Skeletal muscle tissue (tissue), 4 donors: Measurements from ENCODE around the gene CD160. TPM values are rescaled to one million over a fixed set of nuclear protein-coding genes. Genes with fewer than 3 reads are reported as not detected.
"Not testable (repeated sequence)": the region's sequence is repeated elsewhere in the genome, so short reads cannot be mapped to it uniquely, and the experiment has no call there.

Experiments used
- H3K27ac ChIP-seq: one replicate; pipeline ENCODE4 v1.7.0; 2013; ENCODE audit warnings: mild to moderate bottlenecking, low read depth, low read length, inconsistent platforms
- H3K27me3 ChIP-seq, 3 donors: one replicate each; pipeline ENCODE4 v1.7.0; 2013; ENCODE audit warnings: low read length in 3 of 3; ENCODE audit not compliant: control insufficient read depth in 3 of 3, insufficient read depth in 3 of 3
- H3K36me3 ChIP-seq, 3 donors: one replicate each; pipeline ENCODE4 v1.7.0; 2013; ENCODE audit warnings: low read length in 3 of 3; ENCODE audit not compliant: control insufficient read depth in 3 of 3, insufficient read depth in 3 of 3
- H3K4me1 ChIP-seq, 3 donors: one replicate each; pipeline ENCODE4 v1.7.0; 2013; ENCODE audit warnings: low read length in 3 of 3, mild to moderate bottlenecking in 3 of 3; ENCODE audit not compliant: control insufficient read depth in 3 of 3, insufficient read depth in 3 of 3
- H3K4me3 ChIP-seq, 3 donors: one replicate each; pipeline ENCODE4 v1.7.0; 2013; ENCODE audit warnings: low read length in 3 of 3
- H3K9ac ChIP-seq, 3 donors: one replicate each; pipeline ENCODE4 v1.7.0; 2013; ENCODE audit warnings: low read length in 3 of 3, mild to moderate bottlenecking in 3 of 3, moderate library complexity in 2 of 3, low read depth in 1 of 3
- H3K9me3 ChIP-seq, 3 donors: one replicate each; pipeline ENCODE4 v1.7.0; 2013; ENCODE audit warnings: low read length in 3 of 3; ENCODE audit not compliant: control insufficient read depth in 3 of 3
- total RNA-seq: library from RNA; depleted of rRNA; stranded (reverse); fragments of >200 nt; gene quantifications from one replicate; pipeline ENCODE4 v1.2.3, GENCODE V29; 2014
- donor health status: Osteomylitis.

CD160 gene
- total RNA-seq, 1 donor from 2014 or later, result under 0.01 TPM

DNA sequence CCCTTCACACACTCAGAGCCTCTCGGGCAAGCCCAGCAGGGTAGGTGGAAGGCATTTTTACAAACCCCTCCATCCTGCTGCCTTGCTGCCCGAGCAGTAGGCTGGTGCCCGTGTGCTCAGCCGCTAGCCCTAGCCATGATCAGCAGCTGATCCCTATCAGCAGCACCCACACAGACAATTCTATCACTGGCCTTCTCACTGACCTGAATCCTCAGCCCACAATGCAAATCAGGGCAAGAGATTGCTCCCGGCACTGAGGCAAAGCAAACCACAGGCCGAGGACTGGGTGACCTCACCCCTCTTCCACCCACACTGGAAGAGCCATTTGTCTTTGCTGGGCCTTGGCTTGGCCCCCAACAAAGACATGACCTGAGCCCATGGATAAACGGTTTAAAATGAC is 11.2 kb upstream of the CD160 start:
- Histone ChIP-seq H3K27ac (no peak overlapping the region), H3K27me3 (peaks cover 0 to 5% (median 0%) of the 10 kb centered on the region in 3 donors), H3K36me3 (no peaks in the 10 kb centered on the region), H3K4me1 (no peaks in the 10 kb centered on the region), H3K4me3 (no peak overlapping the region), H3K9ac (no peak overlapping the region), H3K9me3 (no peaks in the 10 kb centered on the region)

DNA sequence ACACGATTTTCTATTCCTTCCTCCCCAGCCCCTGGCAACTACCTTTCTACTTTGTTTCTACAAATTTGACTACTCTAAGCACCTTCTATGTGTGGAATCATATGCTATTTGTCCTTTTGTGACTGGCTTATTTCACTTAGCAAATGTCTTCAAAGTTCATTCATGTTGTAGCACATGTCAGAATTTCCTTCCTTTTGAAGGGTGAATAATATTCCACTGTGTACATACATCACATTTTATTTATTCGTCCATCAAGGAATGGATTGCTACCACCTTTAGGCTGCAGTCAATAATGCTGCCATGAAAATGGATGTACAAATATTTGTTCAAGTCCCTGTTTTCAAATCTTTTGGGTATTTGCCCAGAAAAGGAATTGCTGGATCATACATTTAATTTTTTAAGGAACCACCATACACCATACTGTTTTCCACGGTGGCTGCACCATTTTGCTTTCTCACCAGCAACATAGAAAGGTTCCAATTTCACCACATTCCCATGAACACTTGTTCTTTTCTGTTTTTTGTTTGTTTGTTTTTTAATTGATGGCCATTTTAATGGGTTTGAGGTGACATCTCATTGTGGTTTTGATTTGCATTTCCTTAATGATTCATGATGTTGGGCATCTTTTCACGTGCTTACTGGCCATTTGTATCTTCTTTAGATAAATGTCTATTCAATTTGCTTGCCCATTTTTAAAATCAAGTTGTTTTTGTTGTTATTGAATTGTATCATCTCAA is 8.8 kb upstream of the CD160 start:
- no peak overlapping the region for H3K27ac ChIP-seq
- no peaks in the 10 kb centered on the region for H3K27me3 ChIP-seq
- H3K36me3 ChIP-seq, result no peaks in the 10 kb centered on the region
- H3K9me3 ChIP-seq, result no peaks in the 10 kb centered on the region
- H3K9ac ChIP-seq, result no peak overlapping the region
- no peak overlapping the region for H3K4me3 ChIP-seq
- H3K4me1 ChIP-seq, result no peaks in the 10 kb centered on the region

DNA sequence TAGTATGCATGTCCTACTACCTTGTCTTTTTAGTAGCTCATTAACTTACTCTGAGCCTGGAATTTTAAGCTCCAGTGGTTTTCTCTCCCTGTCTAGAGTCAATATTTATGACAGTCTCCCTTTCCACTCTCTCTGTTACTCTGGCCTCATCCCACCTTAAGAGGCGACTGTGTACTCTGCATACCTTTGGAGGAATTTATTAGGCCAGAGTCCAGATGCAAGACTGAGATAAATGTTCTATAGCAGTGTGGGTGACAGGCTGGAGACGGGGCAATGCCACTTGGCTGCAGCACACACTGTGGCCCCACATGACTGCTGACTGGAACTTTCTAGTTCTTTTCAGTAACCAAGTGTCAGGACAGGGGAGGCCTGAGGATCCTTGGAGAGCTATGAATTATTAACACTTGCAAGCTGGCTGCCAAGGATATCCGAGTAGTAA is 8.1 kb upstream of the CD160 start:
- Histone ChIP-seq H3K4me3 (no peak overlapping the region), H3K27ac (no peak overlapping the region), H3K9ac (no peak overlapping the region), H3K4me1 (no peaks in the 10 kb centered on the region), H3K9me3 (no peaks in the 10 kb centered on the region), H3K36me3 (no peaks in the 10 kb centered on the region), H3K27me3 (no peaks in the 10 kb centered on the region)

- no peaks in the 10 kb centered on the region for H3K27me3 ChIP-seq
- H3K9me3 ChIP-seq, result no peaks in the 10 kb centered on the region
- no peak overlapping the region for H3K27ac ChIP-seq
- no peaks in the 10 kb centered on the region for H3K36me3 ChIP-seq
- no peaks in the 10 kb centered on the region for H3K4me1 ChIP-seq
- H3K9ac ChIP-seq, result no peak overlapping the region
- no peak overlapping the region for H3K4me3 ChIP-seq
These were observed 4.7 kb upstream of the CD160 start for GRCh38 chr1:145714524-145715111.

DNA sequence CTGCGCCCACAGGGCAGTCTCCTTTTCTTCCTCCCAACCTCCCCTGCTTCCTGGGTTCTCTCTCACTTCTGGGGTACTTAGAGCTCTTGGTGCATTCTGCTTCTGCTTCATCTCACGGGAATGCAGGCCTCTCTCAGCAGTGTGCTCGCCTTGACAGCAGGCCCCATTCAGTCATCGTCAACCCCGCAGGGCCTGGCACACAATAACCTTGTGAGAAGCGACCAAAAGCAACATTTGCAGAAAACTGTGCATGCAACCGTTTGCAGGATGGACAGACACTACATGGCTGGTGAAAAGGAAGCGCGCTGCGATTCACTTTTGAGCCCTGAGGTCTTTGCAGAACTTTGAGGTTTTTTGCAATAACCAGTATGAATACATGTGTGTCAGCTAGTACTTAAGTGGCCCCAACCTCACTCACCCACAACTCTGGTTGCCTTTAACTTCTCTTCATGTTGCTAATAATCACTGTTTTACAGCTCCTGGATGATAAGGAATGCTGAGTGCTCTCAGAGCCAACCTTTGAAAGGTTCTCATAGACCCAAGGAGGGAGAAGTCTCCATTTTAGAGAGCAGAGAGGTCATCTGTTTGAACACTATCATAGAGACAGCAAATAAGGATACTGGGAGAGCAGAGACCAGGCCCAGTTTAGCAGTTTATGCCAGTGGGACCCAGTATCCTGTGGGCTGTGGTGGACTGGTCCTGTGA is 2.5 kb upstream of the CD160 start:
- H3K9ac ChIP-seq, result no peak overlapping the region
- no peak overlapping the region for H3K27ac ChIP-seq
- H3K9me3 ChIP-seq, result no peaks in the 10 kb centered on the region
- no peak overlapping the region for H3K4me3 ChIP-seq
- peaks cover 5 to 10% (median 10%) of the 10 kb centered on the region in 3 donors for H3K4me1 ChIP-seq
- no peaks in the 10 kb centered on the region for H3K36me3 ChIP-seq
- H3K27me3 ChIP-seq, result peaks cover 0 to 11% (median 3%) of the 10 kb centered on the region in 3 donors

DNA sequence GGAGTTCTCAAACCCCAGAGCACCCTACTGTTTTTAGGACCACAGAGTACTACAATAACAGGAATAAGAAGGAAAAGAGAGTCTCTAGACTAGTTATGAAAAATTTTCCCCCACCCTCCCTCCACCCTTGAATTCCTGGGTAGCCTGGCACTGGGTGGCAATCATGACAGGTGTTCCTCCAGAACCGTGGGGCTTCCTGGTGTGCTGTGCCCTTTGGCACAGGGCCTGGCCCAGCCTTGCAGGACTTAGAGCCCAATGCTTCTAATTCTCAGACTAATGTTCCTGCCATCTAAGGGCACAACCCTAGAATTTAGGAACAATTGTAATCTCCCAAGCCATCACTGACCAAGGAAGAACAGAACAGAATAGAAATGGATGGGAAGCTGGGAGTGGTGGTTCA is 1.5 kb upstream of the CD160 start:
- H3K27ac ChIP-seq, result no peak overlapping the region
- H3K27me3 ChIP-seq, result peaks cover 0 to 11% (median 3%) of the 10 kb centered on the region in 3 donors
- no peaks in the 10 kb centered on the region for H3K36me3 ChIP-seq
- H3K4me3 ChIP-seq, result no peak overlapping the region
- no peaks in the 10 kb centered on the region for H3K9me3 ChIP-seq
- peaks cover 5 to 10% (median 10%) of the 10 kb centered on the region in 3 donors for H3K4me1 ChIP-seq
- no peak overlapping the region for H3K9ac ChIP-seq

DNA sequence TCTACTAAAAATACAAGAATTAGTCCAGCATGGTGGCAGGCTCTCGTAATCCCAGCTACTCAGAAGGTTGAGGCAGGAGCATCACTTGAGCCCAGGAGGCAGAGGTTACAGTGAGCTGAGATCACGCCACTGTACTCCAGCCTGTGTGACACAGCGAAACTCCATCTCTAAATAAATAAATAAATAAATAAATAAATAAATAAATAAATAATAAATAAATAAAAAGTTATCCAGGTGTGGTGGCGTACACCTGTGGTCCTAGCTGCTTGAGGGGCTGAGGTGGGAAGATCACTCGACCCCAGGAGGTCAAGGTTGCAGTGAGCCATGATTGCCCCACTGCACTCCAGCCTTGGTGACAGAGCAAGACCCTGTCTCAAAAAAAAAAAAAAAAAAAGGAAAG is 834 bp upstream of the CD160 start:
- H3K36me3 ChIP-seq, H3K4me3 ChIP-seq, H3K9me3 ChIP-seq, H3K27ac ChIP-seq, H3K9ac ChIP-seq: not testable (repeated sequence)
- H3K27me3 ChIP-seq, result peaks cover 0 to 11% (median 3%) of the 10 kb centered on the region in 3 donors
- H3K4me1 ChIP-seq, result peaks cover 5 to 10% (median 10%) of the 10 kb centered on the region in 3 donors

DNA sequence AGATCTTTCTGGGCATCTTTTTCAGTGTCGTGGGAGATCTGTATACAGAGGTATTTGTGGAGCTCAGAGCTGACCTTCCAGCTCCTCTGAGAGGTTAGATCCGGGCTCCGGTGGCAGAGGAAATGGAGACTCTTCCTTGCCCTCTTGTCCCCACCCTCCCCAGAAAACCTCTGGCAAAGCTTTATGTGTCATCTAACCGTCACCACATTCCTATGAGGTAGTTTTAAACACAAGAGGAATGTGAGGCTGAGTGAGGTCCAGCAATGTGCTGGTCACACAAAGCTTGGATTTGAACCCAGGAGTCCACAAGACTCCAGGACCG is 1.2 kb downstream of the CD160 start:
- H3K27me3 ChIP-seq, result peaks cover 0 to 11% (median 3%) of the 10 kb centered on the region in 3 donors
- H3K4me1 ChIP-seq, result peaks cover 5 to 10% (median 10%) of the 10 kb centered on the region in 3 donors
- no peaks in the 10 kb centered on the region for H3K36me3 ChIP-seq
- no peaks in the 10 kb centered on the region for H3K9me3 ChIP-seq
- peak overlapping the region; percentile 63 to 69 (median 66) for H3K4me3 ChIP-seq
- H3K27ac ChIP-seq, result no peak overlapping the region
- peak overlapping the region in 1 of 3 donors; percentile 64 for H3K9ac ChIP-seq

DNA sequence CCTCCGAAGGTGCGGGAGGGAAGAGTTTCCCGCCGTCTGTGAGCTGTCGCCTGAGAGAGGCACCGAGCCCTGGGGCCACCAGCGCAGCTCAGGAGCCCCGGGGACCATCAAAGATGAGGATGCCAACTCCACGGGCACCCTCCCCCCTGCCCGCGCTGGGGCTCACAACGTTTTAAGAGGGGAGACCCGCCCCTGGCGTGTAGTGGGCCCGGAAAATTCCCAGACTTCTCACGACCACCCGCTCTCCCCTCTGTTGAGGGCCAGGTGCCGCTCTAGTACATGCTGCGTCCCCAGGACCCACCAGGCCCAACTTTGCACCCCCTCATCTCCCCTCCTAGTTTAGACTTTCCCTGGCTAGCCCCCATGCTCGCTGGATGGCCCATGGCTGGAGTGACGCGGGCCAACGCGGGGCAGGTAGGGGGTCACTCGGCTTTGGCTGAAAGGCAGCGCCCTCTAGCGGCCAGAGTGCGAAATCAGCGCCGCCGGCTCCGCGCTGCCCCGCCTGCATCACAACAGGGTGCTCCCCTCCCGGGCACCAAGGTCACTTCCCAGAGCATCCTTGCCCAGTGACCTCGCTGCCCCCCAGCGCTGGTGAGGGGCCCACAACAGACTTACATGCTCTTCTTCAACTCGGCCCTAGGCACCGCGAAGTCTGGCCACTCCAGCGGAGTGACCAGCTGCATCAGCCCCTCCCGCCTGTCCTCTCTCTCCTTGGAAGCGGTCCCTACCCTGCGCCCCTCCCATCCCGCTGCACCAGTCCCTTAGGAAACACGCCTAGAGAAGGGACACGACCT is 1.8 kb downstream of the CD160 start:
- Histone ChIP-seq H3K9ac (peak overlapping the region in 1 of 3 donors; percentile 64), H3K4me1 (peaks cover 5 to 10% (median 10%) of the 10 kb centered on the region in 3 donors), H3K36me3 (no peaks in the 10 kb centered on the region), H3K9me3 (no peaks in the 10 kb centered on the region), H3K4me3 (peak overlapping the region; percentile 63 to 69 (median 66)), H3K27ac (no peak overlapping the region), H3K27me3 (peaks cover 0 to 11% (median 3%) of the 10 kb centered on the region in 3 donors)
